GM19397 (cell line): ENCODE measurements around the gene MELK.
"Not testable (repeated sequence)": the region's sequence is repeated elsewhere in the genome, so short reads cannot be mapped to it uniquely, and the experiment has no call there.

Experiments used
- ATAC-seq: cut with Tn5 transposase; IDR thresholded peaks from one replicate; pipeline ENCODE4 v1.9.1; 2021; ENCODE audit warnings: mild to moderate bottlenecking, moderate library complexity; ENCODE audit not compliant: unreplicated experiment

Gene MELK

DNA sequence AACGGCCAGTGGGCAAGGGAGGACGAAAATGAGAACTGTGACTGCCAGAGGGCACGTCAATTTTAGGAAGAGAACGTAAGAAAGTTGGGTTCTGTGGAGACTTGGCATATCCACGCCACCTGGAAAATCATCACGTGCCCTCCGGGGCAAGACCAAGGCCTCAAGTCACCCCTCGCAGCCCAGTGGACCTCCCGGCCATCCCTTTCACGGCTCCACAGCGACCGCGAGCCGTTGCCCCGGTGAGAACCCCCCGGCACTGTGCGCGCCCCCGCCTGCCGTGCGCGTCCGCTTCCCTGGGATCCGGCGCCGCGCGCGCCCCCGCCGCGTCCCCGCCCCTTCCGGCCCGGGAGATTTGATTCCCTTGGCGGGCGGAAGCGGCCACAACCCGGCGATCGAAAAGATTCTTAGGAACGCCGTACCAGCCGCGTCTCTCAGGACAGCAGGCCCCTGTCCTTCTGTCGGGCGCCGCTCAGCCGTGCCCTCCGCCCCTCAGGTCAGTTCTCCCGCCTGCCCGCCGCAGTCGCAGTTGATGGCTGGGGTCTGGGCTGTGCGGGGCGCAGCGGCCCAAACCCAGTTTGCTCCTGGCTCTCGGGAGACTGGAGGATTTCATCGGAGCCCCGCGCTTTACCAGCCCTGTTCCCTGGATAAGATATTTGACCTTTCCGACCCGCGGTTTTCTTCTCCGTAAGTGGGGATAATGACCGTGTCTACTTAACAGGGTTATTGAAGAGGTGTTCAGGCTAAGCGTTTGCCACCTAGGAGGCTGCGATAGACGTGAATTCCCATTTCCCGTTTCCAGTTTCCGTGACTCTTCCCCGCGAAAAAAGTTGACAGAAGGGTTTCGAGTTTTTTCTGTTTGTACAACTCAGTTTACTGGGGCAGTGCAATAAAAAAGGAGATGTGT, at the start of gene MELK:
TSS of gene MELK (plus strand) at position 381 of the 904 bp plus-strand sequence. CDS start 8,787 bp downstream, outside the sequence.
- ATAC-seq: peak; percentile 77

DNA sequence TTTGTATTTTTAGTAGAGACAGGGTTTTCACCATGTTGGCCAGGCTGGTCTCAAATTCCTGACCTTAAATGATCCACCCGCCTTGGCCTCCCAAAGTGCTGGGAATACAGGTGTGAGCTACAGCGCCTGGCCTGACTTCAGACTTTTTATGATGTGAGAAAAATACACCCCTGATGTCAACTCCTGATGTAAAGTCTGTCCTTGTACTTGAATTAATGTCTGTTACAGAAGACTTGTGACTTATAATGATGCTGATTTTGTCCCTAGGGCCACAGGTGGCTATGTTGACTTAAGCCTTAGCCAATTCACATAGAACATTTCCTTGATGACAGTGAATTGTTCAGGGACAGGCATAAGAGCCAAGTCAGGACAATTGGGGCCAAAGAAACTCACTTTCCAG, 42.5 kb upstream of the MELK start:
- ATAC-seq: no peak

DNA sequence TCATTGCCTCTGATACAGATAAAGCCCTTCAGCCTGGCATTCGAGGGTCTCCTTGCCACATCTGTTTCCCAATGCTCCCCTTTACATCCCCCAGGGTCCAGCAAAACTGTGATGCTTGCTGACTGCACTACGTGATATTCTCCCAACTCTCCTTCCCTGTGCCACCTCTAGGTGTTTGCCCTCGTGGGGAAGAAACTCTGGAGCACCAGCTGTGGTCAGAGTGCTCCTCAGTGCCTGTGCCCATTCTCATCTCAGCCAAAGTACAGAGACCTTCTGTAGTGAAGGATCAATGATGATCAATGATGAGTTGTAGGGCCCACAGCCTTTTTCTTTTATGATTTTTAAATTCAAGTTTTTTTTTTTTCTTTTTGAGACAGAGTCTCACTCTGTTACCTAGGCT, 40.3 kb upstream of the MELK start:
- no peak for ATAC-seq

- not testable (repeated sequence) for ATAC-seq
These were observed 39.0 kb upstream of the MELK start for GRCh38 chr9:36533726-36534125.

GRCh38 chr9:36535107-36535506, 37.6 kb upstream of the MELK start:
- no peak for ATAC-seq

GRCh38 chr9:36537861-36538260, 34.8 kb upstream of the MELK start:
- ATAC-seq: no peak

GRCh38 chr9:36542355-36542754, 30.3 kb upstream of the MELK start:
- ATAC-seq: no peak

- ATAC-seq: no peak
These were observed 28.8 kb upstream of the MELK start for GRCh38 chr9:36543916-36544315.

GRCh38 chr9:36547598-36547997, 25.1 kb upstream of the MELK start:
- ATAC-seq: no peak

- no peak for ATAC-seq
These were observed 24.2 kb upstream of the MELK start for GRCh38 chr9:36548454-36548853.

DNA sequence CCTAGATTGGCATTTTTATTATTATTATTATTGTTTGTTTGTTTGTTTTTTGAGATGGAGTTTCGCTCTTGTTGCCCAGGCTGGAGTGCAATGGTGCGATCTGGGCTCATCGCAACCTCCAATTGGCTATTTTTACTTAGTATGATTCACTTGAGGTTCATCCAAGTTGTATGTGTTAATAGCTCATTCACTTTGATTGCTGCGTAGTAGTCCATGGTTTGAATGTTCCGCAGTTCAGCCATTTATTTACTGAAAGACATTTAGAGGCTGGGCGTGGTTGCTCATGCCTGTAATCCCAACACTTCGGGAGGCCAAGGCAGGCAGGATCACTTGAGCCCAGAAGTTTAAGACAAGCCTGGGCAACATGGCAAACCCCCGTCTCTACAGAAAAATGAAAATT, 22.6 kb upstream of the MELK start:
- ATAC-seq: no peak

DNA sequence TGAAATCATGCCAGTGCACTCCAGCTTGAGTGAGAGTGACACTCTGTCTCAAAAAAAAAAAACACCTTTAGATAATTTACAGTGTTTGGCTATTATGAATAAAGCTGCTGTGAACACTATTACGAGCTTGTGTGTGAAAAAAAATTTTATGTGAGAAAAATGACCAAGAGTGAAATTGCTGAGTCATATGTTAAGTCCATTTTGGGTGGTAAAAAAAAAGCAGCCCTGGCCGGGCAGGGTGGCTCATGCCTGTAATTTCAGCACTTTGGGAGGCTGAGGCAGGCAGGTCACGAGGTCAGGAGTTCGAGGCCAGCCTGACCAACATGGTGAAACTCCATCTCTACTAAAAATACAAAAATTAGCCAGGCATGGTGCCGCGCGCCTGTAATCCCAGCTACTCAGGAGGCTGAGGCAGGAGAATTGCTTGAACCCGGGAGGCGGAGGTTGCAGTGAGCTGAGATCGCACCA, 22.0 kb upstream of the MELK start:
- not testable (repeated sequence) for ATAC-seq

GRCh38 chr9:36551129-36551528, 21.6 kb upstream of the MELK start:
- ATAC-seq: no peak

- no peak for ATAC-seq
These were observed 20.8 kb upstream of the MELK start for GRCh38 chr9:36551910-36552309.

DNA sequence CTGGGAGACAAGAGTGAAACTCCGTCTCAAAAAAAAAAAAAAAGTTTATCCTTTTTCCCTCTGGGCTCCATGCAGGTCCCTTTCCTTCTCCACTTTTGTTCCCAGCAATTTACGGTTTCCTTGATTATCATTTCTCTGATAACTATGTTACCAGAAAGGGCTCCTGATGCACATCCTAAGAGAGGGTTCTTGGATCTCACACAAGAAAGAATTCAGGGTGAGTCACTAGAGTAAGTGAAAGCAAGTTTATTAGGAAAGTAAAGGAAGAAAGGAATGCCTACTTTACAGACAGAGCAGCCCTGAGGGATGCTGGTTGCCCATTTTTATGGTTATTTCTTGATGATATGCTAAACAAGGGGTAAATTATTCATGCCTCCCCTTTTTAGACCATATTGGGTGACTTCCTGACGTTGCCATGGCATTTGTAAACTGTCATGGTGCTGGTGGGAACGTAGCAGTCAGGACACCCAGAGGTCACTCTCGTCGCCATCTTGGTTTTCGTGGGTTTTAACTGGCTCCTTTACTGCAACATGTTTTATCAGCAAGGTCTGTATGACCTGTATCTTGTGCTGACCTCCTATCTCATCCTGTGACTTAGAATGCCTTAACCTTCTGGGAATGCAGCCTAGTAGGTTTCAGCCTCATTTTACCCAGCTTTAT, 13.5 kb upstream of the MELK start:
- ATAC-seq: no peak

- ATAC-seq: no peak
These were observed 11.9 kb upstream of the MELK start for GRCh38 chr9:36560771-36561170.

DNA sequence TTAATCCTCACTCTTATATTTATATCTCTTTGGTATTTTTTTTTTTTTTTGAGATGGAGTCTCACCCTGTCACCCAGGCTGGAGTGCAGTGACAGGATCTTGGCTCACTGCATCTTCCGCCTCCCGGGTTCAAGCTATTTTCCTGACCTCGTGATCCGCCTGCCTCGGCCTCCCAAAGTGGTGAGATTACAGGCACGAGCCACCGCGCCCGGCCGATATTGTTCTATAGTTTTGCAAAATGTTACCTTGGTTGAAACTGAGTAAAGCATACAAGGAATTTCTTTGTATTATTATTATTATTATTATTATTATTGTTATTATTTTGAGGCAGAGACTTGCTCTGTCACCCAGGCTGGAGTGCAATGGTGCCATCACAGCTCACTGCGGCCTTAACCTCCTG, 9.9 kb upstream of the MELK start:
- not testable (repeated sequence) for ATAC-seq

DNA sequence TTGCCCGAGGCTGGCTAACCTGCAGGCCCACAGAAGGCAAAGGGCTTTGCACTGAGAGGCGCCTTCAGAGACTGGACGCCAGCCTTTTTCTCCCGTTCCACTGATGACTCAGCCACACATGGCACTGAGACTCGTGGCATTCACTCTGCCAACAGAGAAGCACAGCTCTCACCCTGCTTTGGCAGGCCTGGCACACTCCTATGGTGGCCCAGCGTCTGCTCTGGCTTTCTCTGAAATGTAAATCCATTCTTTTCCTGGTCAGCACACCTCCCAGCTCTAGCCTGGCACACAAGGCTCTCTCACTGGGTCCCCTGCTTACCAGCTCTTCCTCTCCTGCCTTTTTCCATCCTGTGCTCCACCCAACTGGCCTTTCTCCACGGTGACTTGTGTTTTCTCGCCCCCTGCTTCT, 5.9 kb upstream of the MELK start:
- no peak for ATAC-seq

DNA sequence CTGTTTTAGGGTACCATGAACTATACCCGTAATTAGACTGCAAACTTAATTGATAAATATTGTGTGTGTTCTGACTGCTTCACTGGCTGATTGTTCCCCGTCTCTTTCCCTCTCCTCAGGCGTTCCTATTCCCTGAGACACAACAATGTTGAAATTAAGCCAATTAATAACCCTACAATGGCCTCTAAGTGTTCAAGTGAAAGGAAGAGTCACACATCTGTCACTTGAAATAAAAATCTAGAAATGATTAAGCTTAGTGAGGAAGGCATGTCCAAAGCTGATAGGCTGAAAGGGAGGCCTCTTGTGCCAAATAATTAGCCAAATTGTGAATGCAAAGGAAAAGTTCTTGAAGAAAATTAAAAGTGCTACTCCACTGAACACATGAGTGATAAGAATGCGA, 4.0 kb upstream of the MELK start:
- not testable (repeated sequence) for ATAC-seq

GRCh38 chr9:36571333-36571732, 1.4 kb upstream of the MELK start:
- ATAC-seq: no peak

DNA sequence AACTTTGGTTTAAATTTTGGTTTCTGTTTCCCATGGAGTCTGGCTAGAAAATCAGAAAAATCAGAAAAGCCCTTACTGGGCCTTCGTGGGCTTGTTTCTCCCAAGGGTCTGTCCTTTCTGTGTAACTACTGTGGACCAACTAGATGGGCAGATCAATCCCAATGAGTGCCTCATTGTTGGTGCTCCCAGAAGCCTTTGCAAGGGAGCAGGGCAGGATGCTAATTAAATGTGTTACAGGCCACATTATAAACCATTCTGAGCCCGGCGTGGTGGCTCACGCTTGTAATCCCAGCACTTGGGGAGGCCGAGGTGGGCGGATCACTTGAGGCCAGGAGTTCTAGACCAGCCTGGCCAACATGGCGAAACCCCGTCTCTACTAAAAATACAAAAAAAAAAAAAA, 1.4 kb downstream of the MELK start:
- not testable (repeated sequence) for ATAC-seq

- no peak for ATAC-seq
These were observed 2.8 kb downstream of the MELK start for GRCh38 chr9:36575411-36575882.
